GM21619 (cell line): Measurements from ENCODE around the gene NDUFAF8.
"Not testable (repeated sequence)": the region's sequence is repeated elsewhere in the genome, so short reads cannot be mapped to it uniquely, and the experiment has no call there.

Source experiments
- ATAC-seq: cut with Tn5 transposase; IDR thresholded peaks from one replicate; pipeline ENCODE4 v1.9.1; 2021; ENCODE audit not compliant: unreplicated experiment

NDUFAF8 gene

GRCh38 chr17:81222906-81223761 lies 16.0 kb upstream of the NDUFAF8 start, which contains the start of gene CEP131:
TSS of gene CEP131 (minus strand) at chr17:81222965. CDS start at chr17:81220056, 2,909 bp downstream.
- peak; percentile 90 for ATAC-seq

DNA sequence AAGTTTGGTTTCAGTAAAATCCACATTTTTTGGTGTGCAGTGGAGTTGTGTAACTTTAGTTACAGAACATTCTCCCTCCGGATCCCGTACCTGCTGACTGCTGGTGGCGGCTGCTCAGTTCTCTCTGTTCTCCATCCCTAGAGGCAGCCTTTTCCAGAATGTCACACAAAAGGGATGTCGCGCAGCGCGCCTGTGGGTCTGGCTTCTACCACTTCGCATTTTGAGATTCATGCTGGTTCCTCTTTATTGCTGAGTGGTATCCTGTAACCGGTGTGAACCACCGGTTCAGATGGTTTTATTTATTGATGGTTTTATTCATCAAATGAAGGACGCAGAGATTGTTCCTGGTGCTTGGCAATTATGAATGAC lies 15.4 kb upstream of the NDUFAF8 start:
- no peak for ATAC-seq

- not testable (repeated sequence) for ATAC-seq
Observed at GRCh38 chr17:81227630-81228029, 11.5 kb upstream of the NDUFAF8 start.

- no peak for ATAC-seq
Observed at GRCh38 chr17:81228420-81228819, 10.7 kb upstream of the NDUFAF8 start.

DNA sequence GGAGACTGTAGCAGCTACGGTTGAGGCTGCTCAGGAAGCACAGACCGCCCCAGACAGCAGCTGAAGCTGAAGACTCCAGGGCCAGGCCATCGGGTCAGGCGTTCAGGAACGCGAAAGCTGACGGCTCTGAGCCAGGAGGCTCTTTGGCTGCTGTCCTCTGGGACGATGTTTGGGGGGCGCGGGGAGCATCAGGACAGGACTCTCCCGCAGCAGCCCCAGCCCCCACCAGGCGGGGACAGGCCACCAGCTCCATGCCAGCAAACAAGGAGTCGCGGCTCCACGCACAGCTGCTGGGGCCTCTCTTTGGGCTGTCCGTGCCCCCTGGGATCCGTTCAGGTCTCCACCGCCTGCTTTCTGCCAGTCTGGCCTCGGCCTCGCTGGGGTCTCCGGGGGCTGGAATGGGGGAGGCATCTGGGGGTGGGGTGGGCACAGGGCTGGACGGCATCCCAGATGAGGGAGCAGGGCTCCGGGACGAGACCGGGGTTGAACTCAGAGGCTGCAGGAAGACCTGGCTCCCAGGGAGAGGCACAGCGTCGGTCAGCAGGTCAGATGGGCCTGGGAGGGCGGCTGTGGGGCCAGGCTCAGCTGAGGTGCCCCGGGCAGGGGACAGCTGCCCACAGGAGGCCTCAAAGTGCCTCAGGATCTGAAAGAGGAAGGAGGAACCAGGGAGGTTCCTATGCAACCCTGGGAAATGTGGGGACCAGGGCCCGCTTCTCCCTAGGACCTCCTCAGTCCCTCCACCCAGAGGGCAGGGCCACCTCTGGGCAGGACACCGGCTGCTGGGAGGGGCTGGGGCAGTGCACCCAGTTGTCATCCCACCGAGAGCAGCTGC lies 10.1 kb upstream of the NDUFAF8 start:
- no peak for ATAC-seq

- ATAC-seq: no peak
Observed at GRCh38 chr17:81229666-81229920, 9.5 kb upstream of the NDUFAF8 start.

GRCh38 chr17:81230043-81230820 lies 8.9 kb upstream of the NDUFAF8 start:
- ATAC-seq: no peak

GRCh38 chr17:81231121-81231645 lies 7.9 kb upstream of the NDUFAF8 start:
- ATAC-seq: no peak

- ATAC-seq: no peak
Observed at GRCh38 chr17:81231766-81232581, 7.1 kb upstream of the NDUFAF8 start.

DNA sequence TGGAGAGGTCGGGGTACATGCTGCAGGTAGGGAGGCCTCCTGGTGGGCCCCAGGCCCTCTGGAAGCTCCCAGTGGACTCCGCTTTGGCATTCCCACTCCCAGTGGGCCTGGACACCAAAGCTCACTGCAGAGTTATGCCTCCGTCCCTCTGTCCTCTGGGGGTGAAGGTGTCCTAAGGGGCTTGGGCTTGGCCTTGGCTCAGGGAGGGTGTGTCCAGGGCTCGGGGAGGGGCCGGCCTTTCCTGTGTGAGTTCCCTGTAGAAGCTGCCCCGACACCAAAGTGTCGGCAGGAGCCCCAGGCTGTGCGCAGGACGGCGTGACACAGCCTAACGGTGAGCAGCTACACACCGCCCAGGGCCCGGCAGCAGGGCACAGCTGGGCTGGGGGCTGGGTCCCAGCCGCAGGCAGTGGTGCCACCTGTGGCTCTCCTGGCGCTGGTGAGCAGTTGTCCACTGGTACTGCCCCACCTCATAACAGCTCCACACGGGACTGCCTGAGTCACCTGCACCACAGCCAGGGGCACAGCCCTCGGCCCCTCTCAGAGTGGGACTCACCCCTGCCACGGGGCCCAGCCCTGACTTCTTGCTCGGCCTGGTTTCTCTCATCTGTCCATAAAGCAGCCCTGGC lies 6.4 kb upstream of the NDUFAF8 start:
- ATAC-seq: no peak

GRCh38 chr17:81233316-81233715 lies 5.8 kb upstream of the NDUFAF8 start:
- ATAC-seq: no peak

DNA sequence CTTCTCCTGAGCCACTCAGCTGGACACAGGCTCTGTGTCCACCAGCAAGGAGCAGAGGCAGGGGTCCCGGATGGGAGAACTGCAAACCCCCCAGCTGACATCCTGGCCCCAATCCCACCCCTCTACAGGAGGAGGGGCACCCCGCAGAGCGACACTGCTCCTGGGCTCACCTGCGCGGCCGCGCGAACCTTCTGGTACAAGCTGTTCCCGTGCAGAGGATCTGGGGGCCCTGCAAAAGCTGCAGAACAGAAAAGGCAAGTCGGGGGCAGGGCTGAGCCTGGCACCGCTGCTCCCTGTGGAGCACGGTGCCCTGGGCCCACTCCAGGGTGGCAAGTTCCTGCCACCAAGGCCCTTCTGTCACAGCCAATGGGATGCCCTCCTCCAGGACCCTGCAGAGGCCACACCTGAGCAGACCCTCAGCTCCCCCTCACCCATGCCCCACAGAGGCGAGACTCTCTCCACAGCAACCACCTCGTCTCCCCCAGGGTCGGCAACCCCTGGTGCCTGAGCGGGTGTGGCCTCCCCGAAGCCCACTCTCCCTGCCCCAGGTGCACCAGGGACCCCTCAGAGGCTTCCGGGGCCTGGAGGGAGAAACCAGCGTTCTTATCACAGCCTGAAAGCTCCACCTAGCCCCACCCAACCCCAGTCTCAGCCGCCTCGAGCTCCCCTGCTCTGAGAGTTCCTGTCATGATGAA lies 5.2 kb upstream of the NDUFAF8 start:
- no peak for ATAC-seq

DNA sequence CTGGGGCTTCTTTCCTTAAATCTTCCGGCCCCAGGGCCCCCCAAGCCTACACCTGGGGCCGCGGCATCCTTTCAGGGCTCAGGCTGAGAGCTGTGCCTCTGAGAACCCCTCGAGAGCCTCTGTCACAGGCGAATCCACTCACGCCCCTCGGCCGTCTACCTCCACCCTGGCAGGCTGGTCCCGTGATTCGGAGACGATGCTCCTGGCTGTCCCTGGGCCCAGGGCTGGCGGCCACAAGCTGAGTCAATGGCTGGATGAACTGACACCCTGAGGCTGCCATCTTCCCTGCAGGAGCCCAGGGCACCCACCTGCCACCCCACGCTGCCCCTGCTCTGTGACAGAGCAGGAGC lies 4.6 kb upstream of the NDUFAF8 start:
- no peak for ATAC-seq

- no peak for ATAC-seq
Observed at GRCh38 chr17:81234940-81235821, 3.9 kb upstream of the NDUFAF8 start.

DNA sequence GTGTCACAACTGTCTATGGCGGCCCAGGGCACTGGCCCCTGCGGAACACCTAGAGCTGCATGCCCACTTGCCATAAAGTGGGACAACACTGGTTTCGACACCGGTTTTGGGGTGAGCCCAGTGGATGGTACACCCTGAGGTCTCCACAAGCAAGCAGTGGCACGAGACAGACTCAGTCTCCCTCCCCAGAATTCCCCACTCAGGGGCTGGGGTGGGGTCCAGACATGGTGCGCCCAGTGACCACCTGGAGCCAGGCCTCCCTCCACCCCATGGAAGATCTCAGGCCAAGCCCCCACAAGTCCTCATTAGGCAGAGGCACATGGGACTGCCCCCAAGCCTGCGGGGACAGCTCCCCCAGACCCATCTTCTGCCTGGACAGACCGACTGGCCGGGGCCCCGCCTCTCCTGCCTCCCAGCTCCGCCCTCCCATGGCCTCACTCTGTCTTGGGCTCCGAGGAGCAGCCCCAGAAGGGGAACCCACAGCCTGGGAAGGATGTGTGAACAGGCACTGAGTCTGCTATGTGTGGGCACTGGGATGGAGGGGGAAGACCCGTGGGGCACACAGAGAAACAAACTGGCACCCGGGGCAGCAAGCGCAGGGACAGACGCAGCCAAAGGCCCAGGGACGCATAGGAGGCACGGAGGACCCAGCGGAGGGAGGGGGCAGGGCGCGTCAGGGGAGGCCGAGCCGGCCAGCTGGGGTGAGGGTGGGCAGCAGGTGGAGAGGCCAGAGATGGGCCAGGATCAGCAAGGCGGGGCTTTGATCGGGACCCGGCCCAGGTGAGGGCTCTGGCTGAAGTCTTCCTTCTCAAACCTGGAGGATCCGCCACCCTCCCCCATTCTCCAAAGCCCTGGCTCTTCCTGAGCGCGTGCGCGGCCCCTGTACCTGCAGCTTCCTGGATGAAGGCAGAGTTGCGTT lies 3.0 kb upstream of the NDUFAF8 start:
- ATAC-seq: no peak

- no peak for ATAC-seq
Observed at GRCh38 chr17:81236784-81237183, 2.3 kb upstream of the NDUFAF8 start.
